NCI-H1694 (cell line): ENCODE data around the gene GJA10.

Experiments
- DNase-seq: peaks from one replicate; lab custom pipeline; 2025; lab: John Stamatoyannopoulos, UW

Gene GJA10

DNA sequence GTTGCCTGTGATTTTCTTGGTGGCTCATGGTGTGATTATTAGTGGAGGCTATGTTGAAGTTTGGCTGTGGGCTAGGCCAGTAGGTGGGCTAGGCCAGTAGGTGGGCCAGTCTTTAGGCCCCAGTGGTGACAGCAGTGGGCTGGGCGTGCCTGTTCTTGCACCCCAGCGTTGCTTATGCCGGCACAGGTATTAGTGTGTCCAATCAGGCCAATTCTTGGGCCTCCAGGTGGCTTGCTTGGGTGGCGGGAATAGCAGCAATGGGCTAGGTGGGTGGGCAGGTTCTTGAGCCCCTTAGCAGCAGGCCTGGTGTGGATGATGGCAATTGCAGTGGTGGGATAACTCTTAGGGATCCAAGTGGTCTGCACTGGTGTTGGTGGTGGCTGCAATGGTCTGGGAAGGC lies 22.9 kb downstream of the GJA10 start:
- no peak for DNase-seq

DNA sequence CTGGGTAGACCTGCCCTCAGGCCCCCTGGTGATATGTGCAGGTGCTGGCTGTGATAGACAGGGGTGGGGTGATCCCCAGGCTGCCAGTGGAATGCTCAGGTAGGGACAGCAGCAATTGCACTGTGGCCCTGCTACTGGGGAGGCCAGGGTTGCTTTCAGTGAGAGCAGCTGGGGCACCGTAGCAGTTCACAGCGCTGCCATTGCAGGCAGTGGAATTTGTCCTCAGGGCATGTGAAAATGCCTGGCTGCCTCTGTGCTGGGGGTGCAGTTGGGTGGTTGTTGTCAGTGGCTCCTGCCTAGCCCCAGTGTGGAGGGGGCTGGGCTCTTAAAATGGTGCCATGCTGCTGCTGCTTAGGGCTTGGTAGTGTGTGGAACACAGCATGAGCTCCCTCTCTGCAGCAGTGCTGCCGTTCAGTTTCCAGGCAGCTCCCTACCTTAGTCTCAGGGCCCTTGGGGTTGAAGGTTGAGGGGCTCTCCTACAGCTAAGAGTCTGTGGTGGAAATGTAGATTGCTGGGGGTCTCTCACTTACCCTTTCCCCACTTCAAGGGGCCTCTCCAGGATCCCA lies 23.6 kb downstream of the GJA10 start:
- no peak for DNase-seq

DNA sequence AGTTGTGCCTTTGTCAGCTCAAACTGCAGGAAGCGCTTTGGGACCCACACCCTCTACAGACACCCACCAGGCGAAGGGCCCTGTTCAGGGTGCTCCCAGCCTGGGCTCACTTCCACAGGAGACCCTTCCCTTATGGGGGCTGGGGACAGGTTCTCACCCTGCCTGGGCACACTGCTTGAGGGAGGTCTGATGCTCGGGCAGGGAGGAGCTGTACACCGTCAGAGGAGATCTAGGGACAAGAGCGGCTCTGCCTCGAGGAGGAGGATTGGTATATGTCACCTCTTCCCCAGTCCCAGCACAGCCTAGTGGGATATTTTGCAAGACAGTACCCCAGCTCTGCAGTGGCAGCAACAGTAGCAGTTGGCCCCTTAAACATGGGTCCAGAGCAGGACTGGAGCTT lies 26.9 kb downstream of the GJA10 start:
- DNase-seq = no peak

DNA sequence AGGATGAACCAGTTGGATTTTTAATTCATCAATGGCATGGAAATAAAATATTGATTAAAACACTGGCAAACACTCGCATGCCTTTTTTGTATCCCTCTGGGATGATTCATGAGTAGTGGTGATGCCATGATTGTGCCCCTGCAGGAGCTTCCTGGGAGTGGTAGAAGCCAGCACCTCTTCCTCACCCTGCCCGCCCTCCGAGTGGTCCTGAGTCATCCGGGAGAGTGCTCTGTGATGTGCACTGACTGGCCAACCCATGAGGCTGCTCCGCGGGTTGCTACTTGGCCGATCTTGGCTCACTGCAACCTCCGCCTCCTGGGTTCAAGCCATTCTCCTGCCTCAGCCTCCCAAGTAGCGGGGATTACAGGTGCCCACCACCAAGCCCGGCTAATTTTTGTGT lies 27.4 kb downstream of the GJA10 start:
- no peak for DNase-seq

DNA sequence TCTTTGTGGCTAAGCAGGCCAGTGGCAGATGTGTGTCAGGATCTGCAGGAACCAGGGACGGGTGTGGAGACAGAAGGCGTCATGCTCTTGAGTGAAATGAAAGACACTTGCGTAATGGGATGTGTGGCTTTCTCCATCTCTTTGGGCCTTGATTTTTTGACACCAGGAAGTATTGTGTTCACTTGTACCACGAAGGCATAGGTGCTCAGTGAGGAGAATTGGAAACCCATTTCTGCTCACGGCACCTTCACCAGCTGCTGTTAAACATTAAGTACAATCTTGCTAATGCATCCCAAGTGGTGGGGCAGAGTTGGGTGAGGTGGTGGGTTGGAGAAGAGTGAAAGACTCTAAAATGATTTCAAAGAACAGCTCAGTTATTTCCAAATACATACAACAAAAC lies 30.0 kb downstream of the GJA10 start:
- DNase-seq = no peak

DNA sequence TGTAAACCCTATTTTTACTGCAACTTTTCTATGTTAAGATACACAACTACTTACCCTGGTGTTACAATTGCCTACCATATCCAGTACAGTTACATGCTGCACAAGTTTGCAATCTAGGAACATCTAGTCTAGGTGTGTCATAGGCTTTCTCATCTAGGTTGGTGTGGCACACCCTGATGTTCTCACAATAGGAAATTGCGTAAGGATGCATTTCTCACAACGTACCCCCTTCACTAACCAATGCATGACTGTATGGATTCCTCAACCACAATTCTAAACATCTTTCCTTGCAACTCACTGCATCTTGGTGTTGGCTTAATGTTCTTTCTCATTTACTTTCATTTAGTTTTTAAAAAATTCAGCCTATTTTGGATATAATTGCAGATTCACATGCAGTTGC lies 31.6 kb downstream of the GJA10 start:
- no peak for DNase-seq

DNA sequence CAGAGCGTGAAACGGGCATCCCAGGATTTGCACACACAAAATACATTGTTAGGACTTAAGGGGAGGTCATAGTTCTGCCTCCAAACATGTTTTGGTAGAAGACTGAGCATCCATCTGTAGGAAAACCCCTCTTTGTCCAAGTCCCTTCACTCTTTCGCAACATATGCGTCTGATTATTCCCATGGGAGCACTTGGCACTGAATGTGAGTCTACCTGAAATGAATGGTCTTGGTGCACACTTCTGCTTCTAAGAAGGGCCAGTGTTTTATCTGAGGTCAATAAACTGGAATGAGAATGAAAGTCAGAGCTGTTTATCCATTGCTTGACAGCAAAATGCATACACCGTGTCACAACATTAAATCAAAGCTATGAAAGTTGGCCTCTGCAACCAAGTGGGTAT lies 33.0 kb downstream of the GJA10 start:
- no peak for DNase-seq

DNA sequence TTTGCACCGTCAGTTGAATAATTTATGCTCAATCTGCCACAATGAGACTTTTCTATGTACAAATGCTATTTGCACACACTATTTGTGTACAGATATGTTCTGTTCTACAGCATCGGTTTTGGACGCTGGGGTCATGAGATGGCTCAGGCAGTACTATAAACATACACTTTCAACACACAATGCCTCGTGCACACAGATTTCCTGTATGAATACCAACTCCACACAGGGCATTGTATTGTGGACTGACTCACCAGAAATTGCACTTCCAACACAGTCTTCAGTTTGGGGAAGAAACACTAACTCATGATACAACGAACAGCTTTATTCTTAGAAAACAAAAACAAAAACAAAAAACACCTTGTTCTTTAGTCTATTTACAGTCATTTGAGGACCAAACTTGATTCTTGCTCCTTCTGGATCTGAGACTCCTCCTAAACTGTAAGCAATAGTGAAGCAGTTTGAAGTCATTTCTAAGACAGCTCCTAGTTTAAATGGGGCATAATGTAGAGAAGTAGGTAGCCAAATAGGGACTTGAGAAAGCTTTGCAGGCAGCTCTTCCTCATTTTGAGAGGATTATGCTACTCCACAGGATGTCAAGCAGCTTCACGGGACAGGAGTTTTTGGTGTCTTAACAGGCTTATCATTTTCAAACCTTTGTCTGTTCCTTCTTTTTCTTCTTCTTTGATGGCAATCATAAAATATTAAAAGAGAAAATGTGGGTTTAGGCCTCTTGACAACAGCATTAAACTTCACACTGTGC lies 33.7 kb downstream of the GJA10 start:
- no peak for DNase-seq

DNA sequence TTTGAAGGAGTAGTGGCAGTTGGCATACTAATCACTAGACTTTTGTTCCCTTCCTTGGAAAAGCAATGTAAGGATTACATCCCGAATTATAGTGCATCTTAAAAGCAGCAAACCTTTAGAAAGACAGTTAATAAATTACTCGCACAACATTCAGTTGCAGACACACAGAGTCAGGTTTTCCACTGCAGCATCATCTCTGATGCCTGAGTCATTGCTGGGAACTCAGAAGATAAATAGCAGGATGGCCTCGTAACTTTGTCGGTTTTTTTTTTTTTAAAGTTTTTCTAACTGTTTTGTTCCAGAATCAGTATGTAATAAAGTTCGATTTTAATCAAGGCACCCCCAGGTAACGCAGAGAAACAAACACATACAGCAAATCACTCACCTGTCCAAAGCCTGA lies 34.3 kb downstream of the GJA10 start:
- DNase-seq = no peak

DNA sequence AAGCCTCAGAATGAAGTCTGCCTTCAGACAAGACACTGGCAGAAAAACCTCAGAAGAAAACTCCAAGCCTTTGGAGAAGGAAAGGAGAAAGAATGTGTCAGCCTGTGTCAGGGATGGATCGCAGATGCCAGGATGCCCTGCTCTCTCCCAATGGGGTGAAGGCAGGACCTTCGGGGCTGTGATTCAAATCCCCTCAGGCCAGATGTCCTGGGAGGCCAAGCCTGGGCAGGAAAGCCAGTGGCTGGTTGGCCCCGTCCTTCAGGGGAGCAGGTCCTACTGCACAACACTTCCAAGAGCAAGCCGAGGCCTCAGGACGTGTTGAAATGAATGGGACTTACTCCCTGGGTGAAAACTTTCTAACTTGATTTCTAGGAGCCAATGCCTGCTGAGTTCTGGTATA lies 36.5 kb downstream of the GJA10 start:
- no peak for DNase-seq

DNA sequence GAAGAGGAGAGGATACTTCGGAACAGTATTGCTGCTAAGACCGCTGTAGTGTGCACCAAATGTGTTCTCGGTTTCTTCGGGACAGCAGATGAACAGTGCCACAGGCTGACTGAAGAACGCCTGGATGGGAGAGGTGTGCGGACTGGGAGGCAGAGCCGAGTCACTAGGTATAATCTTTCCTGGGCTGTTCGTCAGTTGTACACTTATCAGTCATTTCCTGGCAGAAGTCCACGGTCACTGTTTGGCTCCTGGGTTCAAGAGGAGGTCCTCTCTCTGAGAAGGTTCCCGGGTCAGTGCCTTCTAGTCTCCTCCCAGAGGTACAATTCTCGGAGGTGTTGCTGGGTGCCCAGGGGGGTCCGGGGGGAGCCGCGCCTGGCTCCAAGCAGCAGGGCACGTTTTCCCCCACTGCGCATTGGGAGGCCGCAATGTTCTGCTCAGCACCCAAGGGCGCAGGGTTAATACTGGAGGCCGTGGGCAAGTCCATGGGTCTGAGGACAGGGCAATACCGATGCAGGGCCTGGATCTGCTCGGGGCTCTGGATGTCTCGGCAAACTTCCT lies 38.1 kb downstream of the GJA10 start:
- DNase-seq = no peak

DNA sequence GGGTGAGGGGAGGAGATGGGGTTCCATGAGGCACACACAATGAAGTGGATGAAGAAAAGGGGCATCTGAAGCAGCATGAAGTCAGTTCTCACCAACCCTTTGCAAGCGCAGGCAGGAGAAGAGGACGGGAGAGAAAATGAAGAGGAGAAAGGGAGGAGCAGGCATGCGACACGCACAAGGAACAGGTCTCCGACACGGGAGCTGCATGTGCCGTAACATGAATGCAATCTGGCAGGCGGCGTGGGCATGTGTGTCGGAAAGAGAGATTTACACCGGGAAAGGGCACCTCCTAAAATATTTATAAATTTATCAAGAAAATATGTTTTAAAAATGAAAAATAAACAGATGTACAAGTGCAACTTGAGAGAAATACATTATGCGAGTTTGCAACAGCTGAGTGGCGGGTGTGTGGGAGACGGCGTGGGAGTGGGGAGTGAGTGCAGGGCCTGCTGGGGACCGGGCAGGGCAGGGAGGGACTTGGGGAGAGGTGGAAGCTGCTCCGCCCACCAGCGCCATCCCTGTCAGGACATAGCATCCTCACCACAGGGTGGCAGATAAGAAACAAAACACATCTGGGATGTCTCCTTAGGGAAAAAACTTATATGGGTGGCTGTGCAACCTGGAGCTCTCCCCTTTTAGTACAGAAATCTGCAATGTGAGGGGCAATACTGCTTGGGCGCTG lies 40.6 kb downstream of the GJA10 start:
- no peak for DNase-seq

DNA sequence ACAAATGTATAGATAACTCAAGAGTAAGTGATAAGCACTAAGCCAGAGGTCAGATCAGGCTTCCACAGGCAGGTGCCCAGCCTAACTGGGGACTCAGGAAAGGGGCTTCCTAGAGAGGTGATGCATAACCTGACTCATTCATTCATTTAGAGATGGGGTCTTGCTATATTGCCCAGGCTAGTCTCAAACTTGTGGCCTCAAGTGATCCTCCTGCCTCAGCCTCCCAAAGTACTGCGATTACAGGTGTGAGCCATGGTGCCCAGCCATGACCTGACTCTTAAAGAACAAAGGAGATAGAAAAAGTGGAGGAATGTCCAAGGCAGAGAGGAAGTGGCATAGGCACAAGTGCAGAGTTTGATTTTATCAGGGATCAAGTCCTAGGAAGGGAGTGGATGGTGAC lies 41.9 kb downstream of the GJA10 start:
- DNase-seq = no peak

DNA sequence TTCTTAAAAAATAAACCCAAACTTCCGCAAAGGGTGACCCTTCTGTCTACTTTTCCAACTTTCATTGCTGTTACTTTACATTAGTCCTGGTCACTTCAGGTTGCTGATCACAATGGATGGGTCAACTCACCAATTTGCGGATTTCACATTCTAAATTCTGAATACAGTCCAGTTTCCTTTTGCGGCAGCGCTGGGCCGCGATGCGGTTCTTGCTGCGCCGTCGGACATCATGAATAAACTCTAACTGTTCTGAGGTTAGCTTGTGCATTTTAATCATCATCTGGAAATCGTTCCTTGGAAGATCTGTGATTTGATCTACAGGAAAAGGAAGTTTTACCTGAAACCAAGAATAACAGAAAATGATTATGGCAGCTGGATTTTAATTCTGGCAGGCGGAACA lies 43.7 kb downstream of the GJA10 start:
- no peak for DNase-seq

DNA sequence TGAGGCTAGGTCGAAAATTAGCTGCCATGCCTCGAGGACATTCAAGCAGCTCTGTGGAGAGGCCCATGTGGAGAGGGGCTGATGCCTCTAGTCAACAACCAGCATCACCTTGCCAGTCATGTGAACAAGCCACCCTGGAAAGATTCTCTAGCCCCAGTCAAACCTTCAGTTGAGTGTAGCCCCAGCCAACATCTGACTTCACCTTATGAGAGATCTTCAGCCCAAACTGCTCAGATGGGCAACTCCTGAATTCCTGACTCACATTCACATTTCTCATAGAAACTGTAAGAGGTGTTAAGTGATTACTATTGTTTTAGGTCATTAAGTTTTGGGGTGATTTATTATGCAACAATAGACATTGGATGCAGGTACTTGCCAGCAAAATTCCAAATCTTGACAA lies 44.9 kb downstream of the GJA10 start:
- no peak for DNase-seq

DNA sequence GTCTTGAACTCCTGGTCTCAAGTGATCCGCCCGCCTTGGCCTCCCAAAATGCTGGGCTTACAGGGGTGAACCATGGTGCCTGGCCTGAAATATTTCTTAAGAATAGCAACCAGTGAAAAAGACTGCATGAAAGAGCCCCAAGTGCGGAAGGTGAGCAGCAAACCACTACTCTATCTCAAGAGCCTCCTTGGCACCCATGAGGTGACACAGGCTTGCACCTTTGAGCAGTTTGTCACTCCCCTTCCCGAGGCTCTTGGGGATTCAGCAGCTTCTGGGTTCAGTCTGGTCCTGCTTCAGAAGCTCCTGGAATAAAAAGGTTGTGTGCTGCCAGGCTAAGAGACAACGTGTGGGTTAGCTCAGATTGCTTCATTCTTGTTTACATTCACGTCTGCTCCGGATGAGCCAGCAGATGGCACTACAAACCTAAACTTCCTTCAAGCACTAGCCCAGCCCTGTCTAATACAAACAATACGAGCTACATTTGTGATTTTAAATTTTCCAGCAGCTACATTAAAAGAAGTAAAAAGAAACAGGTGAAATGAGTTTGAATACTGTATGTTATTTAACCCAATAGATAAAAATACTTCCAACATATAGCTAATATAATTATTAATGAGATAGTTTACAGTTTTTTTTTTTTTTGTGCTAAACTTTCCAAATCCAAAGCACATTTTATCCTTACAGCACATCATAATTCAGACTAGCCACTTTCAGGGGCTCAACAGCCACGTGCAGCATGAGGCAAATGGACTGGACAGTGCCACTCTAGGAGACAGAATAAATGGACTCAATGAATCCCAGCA lies 46.2 kb downstream of the GJA10 start:
- DNase-seq = peak; percentile 62

DNA sequence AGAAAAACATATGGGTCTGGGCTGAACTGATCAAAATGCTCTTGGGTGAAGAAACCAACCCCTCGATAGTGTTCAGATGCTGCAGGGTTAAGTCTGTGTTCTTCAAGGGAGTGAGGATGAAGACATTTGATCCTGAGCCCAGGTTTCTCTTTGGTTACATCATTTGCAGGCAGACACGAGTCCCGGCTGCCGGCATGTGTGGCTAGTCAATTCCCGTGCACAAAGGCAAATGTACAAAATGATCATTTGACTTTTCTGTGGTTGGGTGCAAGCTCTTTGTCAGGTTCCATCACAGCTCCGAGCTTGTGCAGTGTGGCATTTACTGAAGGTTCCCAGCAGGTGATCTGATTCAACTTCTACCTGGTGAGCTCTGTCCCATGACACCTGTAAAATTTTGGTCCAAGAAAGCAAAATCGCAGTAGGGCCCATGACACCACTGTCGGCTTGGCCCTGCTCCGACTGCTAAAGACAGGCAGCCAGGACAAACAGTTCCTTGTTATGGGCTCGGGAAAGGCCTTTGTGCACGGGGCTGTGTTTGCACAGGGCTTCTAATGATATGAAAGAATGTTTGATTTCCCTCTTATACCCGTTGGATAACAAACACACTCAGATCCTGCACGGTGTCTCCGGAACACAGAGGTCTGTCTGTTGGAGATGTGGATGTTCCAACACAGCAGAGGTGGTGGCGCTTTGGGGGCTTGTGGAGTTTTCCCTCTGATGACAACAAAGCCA lies 46.9 kb downstream of the GJA10 start:
- no peak for DNase-seq

DNA sequence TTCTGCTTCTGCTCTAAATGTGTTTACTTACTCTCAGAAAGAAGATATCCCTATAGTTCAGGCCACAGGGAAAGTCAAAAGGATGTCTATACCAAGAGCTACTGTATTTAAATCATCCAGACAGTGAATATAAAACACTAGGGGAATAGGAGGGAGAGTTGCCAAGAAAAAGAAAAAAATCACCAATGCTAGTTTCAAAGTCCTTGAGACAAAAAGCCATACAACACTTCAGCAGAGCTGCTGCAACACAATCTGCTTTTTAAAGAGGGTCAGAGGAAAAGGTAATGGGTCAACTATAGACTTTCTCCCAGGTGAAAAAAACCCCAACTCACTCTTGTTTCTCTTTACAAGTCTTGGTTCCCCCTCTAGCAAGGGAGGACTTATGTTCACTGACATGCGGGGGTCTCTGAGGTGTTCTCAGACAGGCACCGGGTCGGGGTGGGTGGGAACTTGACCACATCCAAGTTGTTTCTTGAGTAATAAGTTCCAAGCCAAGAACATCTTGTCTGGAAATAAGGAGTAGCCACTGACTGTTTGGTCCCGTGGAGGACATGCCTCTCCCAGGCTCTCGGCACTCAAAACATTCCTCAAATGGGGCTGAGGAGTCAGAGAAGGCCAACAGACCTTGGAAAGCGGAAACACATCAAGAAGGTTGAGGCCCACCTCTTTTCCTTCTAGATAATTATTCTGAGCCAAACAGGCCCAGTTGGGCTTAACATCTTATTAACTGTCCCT lies 47.7 kb downstream of the GJA10 start:
- DNase-seq = no peak

DNA sequence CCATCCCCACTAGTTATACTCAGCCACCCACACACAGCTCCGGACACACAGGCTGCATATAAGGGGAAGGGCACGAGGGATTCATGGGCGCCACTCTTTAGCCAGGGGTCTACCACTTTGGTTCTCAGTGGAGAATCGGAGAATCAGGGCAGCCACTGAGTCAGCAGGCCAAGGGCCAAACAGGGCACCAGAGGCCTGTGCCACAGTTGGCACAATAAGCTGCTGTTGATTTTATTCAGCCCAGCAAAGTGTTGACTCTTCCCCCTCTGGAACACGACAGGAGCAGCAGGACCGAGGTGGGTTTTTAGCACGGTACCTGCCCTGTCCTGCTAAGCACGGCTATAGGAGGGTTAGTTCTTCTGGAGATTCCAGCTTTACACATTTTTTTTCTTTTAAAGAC lies 48.3 kb downstream of the GJA10 start:
- DNase-seq = no peak

DNA sequence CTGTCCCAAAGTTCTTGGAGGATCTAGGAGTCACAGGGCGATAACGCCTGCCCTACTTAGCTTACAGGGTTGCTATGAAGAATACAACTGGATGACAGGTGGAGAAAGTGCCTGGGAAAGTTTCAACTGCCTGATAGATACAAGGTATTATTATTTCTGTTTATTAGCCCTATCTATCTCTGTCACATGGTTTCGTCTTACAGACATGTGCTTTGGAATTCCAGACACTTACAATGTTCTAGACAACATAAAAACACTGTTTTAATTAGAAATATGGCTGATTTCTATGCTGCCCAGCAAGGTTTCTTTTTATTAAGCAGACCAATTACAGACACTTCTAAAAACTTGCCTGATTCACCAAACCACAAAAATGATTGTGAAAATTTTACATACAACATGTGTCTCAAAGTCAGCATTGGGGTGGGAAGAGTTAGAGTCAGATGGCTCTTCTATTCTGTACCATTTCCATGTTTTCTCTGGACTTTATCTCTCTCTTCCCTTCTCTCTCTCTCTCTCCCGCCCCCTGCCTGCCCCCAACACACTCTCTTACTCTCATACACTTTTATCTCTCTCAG lies 50.0 kb downstream of the GJA10 start:
- DNase-seq = no peak
